ENCODE measurements around the gene DLGAP3. TPM values are rescaled to one million over a fixed set of nuclear protein-coding genes. Genes with fewer than 3 reads are reported as not detected.
"Not testable (repeated sequence)": the region's sequence is repeated elsewhere in the genome, so short reads cannot be mapped to it uniquely, and the experiment has no call there.

Gene DLGAP3
- polyA plus RNA-seq, 2 donors = 0.10 to 0.11 TPM

DNA sequence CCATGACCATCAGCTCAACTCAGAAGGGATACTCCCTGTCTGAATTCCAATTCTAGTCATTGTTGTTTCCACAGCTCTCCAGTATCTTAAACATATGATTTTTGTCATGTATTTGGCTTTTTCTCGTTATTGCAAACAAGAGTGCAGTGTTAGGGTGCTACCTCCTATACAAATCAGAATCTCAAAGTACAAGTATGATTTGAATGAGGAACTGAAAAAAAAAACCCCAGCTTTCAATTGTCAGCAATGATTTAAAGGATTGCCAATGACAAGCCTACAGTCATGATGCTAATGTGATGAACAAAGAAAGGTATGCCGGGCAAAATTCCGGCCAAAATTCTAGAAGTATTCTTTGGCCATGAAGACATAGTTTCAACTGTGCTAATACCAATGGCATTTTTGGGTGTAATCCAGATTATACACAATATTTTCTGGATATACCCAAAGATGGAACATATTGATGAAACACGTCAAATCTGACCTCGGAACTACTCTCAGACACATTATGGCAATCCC, 40.8 kb upstream of the DLGAP3 start:
- peaks cover 0 to 3% of the 10 kb centered on the region in 2 donors for H3K4me1 ChIP-seq (ENCODE audit: control insufficient read depth in 2 of 2, insufficient read depth in 2 of 2, low read length in 1 of 2)
- no peaks in the 10 kb centered on the region for H3K9me3 ChIP-seq (ENCODE audit: control insufficient read depth in 2 of 2, insufficient read depth in 1 of 2, low read depth in 1 of 2, low read length in 1 of 2)
- no peaks in the 10 kb centered on the region for H3K27me3 ChIP-seq (ENCODE audit: control insufficient read depth in 1 of 2, insufficient read depth in 2 of 2, low read length in 2 of 2)
- H3K36me3 ChIP-seq (ENCODE audit: control insufficient read depth in 2 of 2, insufficient read depth in 2 of 2, low read length in 1 of 2) = no peaks in the 10 kb centered on the region
- no peak overlapping the region for H3K4me3 ChIP-seq (ENCODE audit: low read depth in 1 of 2, low read length in 2 of 2)
- no peak overlapping the region for H3K27ac ChIP-seq (ENCODE audit: low read depth in 2 of 2, low read length in 1 of 2)
- 74% methylated on average over 5 of the region's 5 CpGs for WGBS, 2 donors

DNA sequence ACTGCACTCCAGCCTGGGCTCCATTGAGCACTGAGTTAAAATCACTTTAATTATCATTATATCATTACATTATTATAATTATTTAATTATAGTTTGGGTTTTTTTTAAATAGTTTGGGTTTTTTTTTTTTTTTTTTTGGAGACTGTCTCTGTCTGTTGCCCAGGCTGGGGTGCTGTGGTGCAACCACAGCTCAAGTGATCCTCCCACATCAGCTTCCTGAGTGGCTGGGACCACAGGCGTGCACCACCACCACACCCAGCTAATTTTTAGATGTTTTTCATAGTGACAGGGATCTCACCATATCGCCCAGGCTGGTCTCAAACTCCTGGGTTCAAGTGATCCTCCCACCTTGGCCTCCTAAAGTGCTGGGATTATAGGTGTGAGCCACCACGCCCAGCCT, 38.8 kb upstream of the DLGAP3 start:
- not testable (repeated sequence) for H3K9me3 ChIP-seq (ENCODE audit: control insufficient read depth in 2 of 2, insufficient read depth in 1 of 2, low read depth in 1 of 2, low read length in 1 of 2); H3K27me3 ChIP-seq (ENCODE audit: control insufficient read depth in 1 of 2, insufficient read depth in 2 of 2, low read length in 2 of 2); H3K27ac ChIP-seq (ENCODE audit: low read depth in 2 of 2, low read length in 1 of 2); H3K36me3 ChIP-seq (ENCODE audit: control insufficient read depth in 2 of 2, insufficient read depth in 2 of 2, low read length in 1 of 2); H3K4me3 ChIP-seq (ENCODE audit: low read depth in 1 of 2, low read length in 2 of 2); H3K4me1 ChIP-seq (ENCODE audit: control insufficient read depth in 2 of 2, insufficient read depth in 2 of 2, low read length in 1 of 2)
- WGBS, 2 donors = 78 to 88% methylated on average over 3 of the region's 3 CpGs

DNA sequence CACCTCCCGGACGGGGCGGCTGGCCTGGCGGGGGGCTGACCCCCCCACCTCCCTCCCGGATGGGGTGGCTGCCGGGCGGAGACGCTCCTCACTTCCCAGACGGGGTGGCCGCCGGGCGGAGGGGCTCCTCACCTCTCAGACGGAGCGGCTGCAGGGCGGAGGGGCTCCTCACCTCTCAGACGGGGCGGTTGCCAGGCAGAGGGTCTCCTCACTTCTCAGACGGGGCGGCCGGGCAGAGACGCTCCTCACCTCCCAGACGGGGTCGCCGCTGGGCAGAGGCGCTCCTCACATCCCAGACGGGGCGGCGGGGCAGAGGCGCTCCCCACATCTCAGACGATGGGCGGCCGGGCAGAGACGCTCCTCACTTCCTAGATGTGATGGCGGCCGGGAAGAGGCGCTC, 38.2 kb upstream of the DLGAP3 start:
- not testable (repeated sequence) for H3K4me3 ChIP-seq (ENCODE audit: low read depth in 1 of 2, low read length in 2 of 2); H3K27me3 ChIP-seq (ENCODE audit: control insufficient read depth in 1 of 2, insufficient read depth in 2 of 2, low read length in 2 of 2); H3K27ac ChIP-seq (ENCODE audit: low read depth in 2 of 2, low read length in 1 of 2); H3K4me1 ChIP-seq (ENCODE audit: control insufficient read depth in 2 of 2, insufficient read depth in 2 of 2, low read length in 1 of 2); H3K9me3 ChIP-seq (ENCODE audit: control insufficient read depth in 2 of 2, insufficient read depth in 1 of 2, low read depth in 1 of 2, low read length in 1 of 2); H3K36me3 ChIP-seq (ENCODE audit: control insufficient read depth in 2 of 2, insufficient read depth in 2 of 2, low read length in 1 of 2)
- 90 to 98% methylated on average over 2 to 24 of the region's 36 CpGs for WGBS, 2 donors

DNA sequence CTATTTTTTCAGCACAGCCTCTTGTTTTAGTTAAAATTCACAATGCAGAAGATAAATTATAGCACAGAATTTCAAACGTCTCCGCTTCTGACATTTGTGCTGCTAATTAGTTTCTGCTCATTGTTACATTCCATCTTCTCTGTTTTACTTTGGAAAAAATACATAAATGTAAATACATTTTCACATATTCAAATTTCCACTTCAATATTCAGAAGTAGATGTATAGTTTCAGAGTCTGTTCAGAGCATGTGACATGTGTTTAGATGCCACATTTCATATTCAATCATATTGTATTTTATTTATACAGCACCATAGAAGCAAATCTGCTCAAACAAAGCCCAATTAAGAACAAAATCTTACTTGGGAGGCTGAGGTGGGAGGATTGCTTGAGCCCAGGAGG, 36.1 kb upstream of the DLGAP3 start:
- Histone ChIP-seq H3K27me3 (ENCODE audit: control insufficient read depth in 1 of 2, insufficient read depth in 2 of 2, low read length in 2 of 2) (no peaks in the 10 kb centered on the region), H3K36me3 (ENCODE audit: control insufficient read depth in 2 of 2, insufficient read depth in 2 of 2, low read length in 1 of 2) (no peaks in the 10 kb centered on the region), H3K27ac (ENCODE audit: low read depth in 2 of 2, low read length in 1 of 2) (no peak overlapping the region), H3K9me3 (ENCODE audit: control insufficient read depth in 2 of 2, insufficient read depth in 1 of 2, low read depth in 1 of 2, low read length in 1 of 2) (no peaks in the 10 kb centered on the region), H3K4me1 (ENCODE audit: control insufficient read depth in 2 of 2, insufficient read depth in 2 of 2, low read length in 1 of 2) (no peaks in the 10 kb centered on the region), H3K4me3 (ENCODE audit: low read depth in 1 of 2, low read length in 2 of 2) (no peak overlapping the region)
- 88% methylated on average over 2 of the region's 2 CpGs for WGBS, 2 donors

DNA sequence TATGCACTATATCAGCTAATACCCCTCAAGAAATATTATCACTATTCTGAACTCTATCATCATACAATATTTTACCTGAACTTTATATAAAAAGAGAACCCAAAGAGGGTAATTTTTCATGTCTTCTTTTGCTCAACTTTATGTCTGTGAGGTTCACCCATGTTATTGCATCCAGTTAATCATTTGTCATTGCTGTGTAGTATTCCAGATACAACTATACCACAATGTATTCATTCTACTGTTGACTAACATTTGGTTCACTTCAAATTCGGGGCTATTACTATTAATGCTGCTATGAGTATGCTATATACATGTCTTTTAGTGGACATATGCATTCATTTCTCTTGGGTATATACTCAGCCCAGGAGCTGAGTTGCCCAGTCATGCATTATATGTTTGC, 21.0 kb upstream of the DLGAP3 start:
- WGBS, 2 donors = 43 to 45% methylated on average over 1 of the region's 1 CpG
- Histone ChIP-seq H3K9me3 (ENCODE audit: control insufficient read depth in 2 of 2, insufficient read depth in 1 of 2, low read depth in 1 of 2, low read length in 1 of 2) (no peaks in the 10 kb centered on the region), H3K27me3 (ENCODE audit: control insufficient read depth in 1 of 2, insufficient read depth in 2 of 2, low read length in 2 of 2) (no peaks in the 10 kb centered on the region), H3K4me1 (ENCODE audit: control insufficient read depth in 2 of 2, insufficient read depth in 2 of 2, low read length in 1 of 2) (no peaks in the 10 kb centered on the region), H3K27ac (ENCODE audit: low read depth in 2 of 2, low read length in 1 of 2) (no peak overlapping the region), H3K36me3 (ENCODE audit: control insufficient read depth in 2 of 2, insufficient read depth in 2 of 2, low read length in 1 of 2) (no peaks in the 10 kb centered on the region), H3K4me3 (ENCODE audit: low read depth in 1 of 2, low read length in 2 of 2) (no peak overlapping the region)

DNA sequence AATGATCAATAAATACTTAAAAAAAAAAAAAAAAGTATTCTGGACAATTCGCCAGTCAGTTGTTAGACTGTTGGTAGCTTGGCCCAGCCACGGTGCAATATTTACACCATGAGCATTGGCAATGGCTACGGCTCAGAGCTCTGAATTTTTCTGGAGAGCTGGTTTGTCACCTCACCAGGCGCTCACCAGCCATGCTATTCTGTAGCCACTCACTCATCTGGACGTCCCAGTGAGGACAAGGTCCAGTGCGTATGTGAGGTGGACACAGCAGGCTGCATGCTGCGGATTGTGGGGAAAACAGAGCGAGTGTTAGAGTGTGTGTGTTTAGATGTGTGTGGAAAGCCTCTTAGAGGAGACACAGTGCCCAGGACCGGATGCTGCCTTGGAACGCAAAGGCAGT, 19.3 kb upstream of the DLGAP3 start:
- not testable (repeated sequence) for H3K36me3 ChIP-seq (ENCODE audit: control insufficient read depth in 2 of 2, insufficient read depth in 2 of 2, low read length in 1 of 2); H3K9me3 ChIP-seq (ENCODE audit: control insufficient read depth in 2 of 2, insufficient read depth in 1 of 2, low read depth in 1 of 2, low read length in 1 of 2); H3K27me3 ChIP-seq (ENCODE audit: control insufficient read depth in 1 of 2, insufficient read depth in 2 of 2, low read length in 2 of 2); H3K27ac ChIP-seq (ENCODE audit: low read depth in 2 of 2, low read length in 1 of 2); H3K4me1 ChIP-seq (ENCODE audit: control insufficient read depth in 2 of 2, insufficient read depth in 2 of 2, low read length in 1 of 2); H3K4me3 ChIP-seq (ENCODE audit: low read depth in 1 of 2, low read length in 2 of 2)
- 90 to 91% methylated on average over 10 of the region's 10 CpGs for WGBS, 2 donors

DNA sequence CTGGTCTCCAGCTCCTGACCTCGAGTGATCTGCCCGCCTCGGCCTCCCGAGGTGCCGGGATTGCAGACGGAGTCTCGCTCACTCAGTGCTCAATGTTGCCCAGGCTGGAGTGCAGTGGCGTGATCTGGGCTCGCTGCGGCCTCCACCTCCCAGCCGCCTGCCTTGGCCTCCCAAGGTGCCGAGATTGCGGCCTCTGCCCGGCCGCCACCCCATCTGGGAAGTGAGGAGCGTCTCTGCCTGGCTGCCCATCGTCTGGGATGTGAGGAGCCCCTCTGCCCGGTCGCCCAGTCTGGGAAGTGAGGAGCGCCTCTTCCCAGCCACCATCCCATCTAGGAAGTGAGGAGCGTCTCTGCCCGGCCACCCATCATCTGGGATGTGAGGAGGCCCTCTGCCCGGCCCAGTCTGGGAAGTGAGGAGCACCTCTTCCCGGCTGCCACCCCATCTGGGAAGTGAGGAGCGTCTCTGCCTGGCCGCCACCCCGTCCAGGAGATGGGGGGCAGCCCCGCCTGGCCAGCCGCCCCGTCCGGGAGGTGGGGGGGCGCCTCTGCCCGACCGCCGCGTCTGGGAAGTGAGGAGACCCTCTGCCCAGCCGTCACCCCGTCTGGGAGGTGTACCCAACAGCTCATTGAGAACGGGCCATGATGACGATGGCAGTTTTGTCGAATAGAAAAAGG, 18.3 kb upstream of the DLGAP3 start:
- H3K4me1 ChIP-seq (ENCODE audit: control insufficient read depth in 2 of 2, insufficient read depth in 2 of 2, low read length in 1 of 2); H3K27ac ChIP-seq (ENCODE audit: low read depth in 2 of 2, low read length in 1 of 2); H3K4me3 ChIP-seq (ENCODE audit: low read depth in 1 of 2, low read length in 2 of 2); H3K27me3 ChIP-seq (ENCODE audit: control insufficient read depth in 1 of 2, insufficient read depth in 2 of 2, low read length in 2 of 2); H3K9me3 ChIP-seq (ENCODE audit: control insufficient read depth in 2 of 2, insufficient read depth in 1 of 2, low read depth in 1 of 2, low read length in 1 of 2); H3K36me3 ChIP-seq (ENCODE audit: control insufficient read depth in 2 of 2, insufficient read depth in 2 of 2, low read length in 1 of 2): not testable (repeated sequence)
- 94% methylated on average over 34 to 41 of the region's 41 CpGs for WGBS, 2 donors

DNA sequence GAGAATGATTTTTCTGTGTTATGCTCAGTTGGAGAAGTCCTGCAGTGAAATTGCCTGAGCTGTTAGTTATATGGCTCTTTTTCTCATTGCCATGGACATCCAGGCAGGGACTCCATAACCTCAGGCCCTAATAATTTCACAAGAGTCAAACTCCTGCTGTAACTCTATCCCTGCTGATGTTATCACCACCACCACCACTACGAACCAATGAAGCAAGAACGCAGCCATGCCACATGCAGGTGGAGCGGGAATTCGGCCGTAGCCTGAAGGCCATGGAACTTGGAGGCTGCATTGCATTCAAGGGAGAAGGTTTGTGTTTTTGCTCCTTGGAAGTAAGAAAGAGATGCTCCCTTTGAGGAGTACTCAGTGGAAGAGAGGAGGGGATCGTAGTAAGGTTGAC, 16.8 kb upstream of the DLGAP3 start:
- no peaks in the 10 kb centered on the region for H3K27me3 ChIP-seq (ENCODE audit: control insufficient read depth in 1 of 2, insufficient read depth in 2 of 2, low read length in 2 of 2)
- 92 to 93% methylated on average over 6 of the region's 6 CpGs for WGBS, 2 donors

DNA sequence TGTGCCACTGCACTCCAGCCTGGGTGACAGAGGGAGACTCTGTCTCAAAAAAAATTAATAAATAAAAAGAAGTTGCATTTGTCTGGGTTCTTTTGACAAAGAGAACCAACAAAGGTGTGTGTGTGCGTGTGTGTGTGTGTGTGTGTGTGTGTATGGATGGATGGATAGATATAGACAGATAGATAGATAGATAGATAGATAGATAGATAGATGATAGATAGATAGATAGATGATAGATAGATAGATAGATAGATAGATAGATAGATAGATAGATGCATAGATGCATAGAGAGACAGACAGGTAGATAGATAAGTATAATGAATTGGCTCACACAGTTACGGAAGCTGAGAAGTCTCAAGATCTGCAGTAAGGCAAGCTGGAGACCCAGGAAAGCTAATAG, 12.3 kb upstream of the DLGAP3 start:
- H3K27ac ChIP-seq (ENCODE audit: low read depth in 2 of 2, low read length in 1 of 2); H3K4me3 ChIP-seq (ENCODE audit: low read depth in 1 of 2, low read length in 2 of 2); H3K4me1 ChIP-seq (ENCODE audit: control insufficient read depth in 2 of 2, insufficient read depth in 2 of 2, low read length in 1 of 2); H3K36me3 ChIP-seq (ENCODE audit: control insufficient read depth in 2 of 2, insufficient read depth in 2 of 2, low read length in 1 of 2); H3K9me3 ChIP-seq (ENCODE audit: control insufficient read depth in 2 of 2, insufficient read depth in 1 of 2, low read depth in 1 of 2, low read length in 1 of 2); H3K27me3 ChIP-seq (ENCODE audit: control insufficient read depth in 1 of 2, insufficient read depth in 2 of 2, low read length in 2 of 2): not testable (repeated sequence)
- WGBS, 2 donors = 87 to 91% methylated on average over 2 of the region's 2 CpGs

More for the DNA sequence above, 16.8 kb upstream of the DLGAP3 start:
- Histone ChIP-seq H3K4me3 (ENCODE audit: low read depth in 1 of 2, low read length in 2 of 2) (no peak overlapping the region), H3K36me3 (ENCODE audit: control insufficient read depth in 2 of 2, insufficient read depth in 2 of 2, low read length in 1 of 2) (no peaks in the 10 kb centered on the region), H3K9me3 (ENCODE audit: control insufficient read depth in 2 of 2, insufficient read depth in 1 of 2, low read depth in 1 of 2, low read length in 1 of 2) (no peaks in the 10 kb centered on the region), H3K4me1 (ENCODE audit: control insufficient read depth in 2 of 2, insufficient read depth in 2 of 2, low read length in 1 of 2) (no peaks in the 10 kb centered on the region), H3K27ac (ENCODE audit: low read depth in 2 of 2, low read length in 1 of 2) (no peak overlapping the region)

DNA sequence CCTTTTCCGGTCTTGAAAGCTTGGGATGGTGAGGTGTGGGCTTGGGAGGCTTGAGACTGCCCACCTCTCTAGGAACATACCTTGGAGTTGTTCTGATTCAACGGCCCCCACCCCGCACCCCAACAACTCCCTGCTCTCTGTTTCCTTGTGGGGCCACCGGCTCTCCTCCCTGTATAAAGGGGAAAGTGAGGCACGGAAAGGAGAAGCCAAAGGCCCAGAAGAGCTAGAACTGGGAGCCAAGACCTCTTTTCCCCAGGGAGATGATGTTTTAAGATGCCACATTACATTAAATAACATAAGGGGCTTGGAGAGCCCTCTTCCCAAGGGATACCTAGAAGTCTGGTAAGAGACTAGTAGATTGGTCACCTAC, 1.2 kb upstream of the DLGAP3 start:
- peaks cover 0 to 6% of the 10 kb centered on the region in 2 donors for H3K4me1 ChIP-seq (ENCODE audit: control insufficient read depth in 2 of 2, insufficient read depth in 2 of 2, low read length in 1 of 2)
- H3K36me3 ChIP-seq (ENCODE audit: control insufficient read depth in 2 of 2, insufficient read depth in 2 of 2, low read length in 1 of 2) = no peaks in the 10 kb centered on the region
- no peak overlapping the region for H3K27ac ChIP-seq (ENCODE audit: low read depth in 2 of 2, low read length in 1 of 2)
- 23 to 30% methylated on average over 5 of the region's 5 CpGs for WGBS, 2 donors
- H3K4me3 ChIP-seq (ENCODE audit: low read depth in 1 of 2, low read length in 2 of 2) = no peak overlapping the region
- no peaks in the 10 kb centered on the region for H3K9me3 ChIP-seq (ENCODE audit: control insufficient read depth in 2 of 2, insufficient read depth in 1 of 2, low read depth in 1 of 2, low read length in 1 of 2)
- H3K27me3 ChIP-seq (ENCODE audit: control insufficient read depth in 1 of 2, insufficient read depth in 2 of 2, low read length in 2 of 2) = peaks cover 5 to 29% of the 10 kb centered on the region in 2 donors

Data from esophagus (tissue), 2 donors.